Esophagus muscularis mucosa (tissue), 3 donors: Measurements from ENCODE around the gene MICAL3.

Source experiments
- CTCF ChIP-seq, 3 experiments: fragments of 200-600 bp in 2 of 3; fragments of 450-650 bp in 1 of 3; sonication (generic) in 2 of 3; IDR thresholded peaks; one replicate each; pipeline ENCODE4 v1.5.1; 2017 to 2019; ENCODE audit warnings: antibody characterized with exemption in 3 of 3, mild to moderate bottlenecking in 2 of 3, moderate library complexity in 1 of 3
- POLR2A ChIP-seq: fragments of 450-650 bp; IDR thresholded peaks from one replicate; pipeline ENCODE4 v1.6.1; 2017; ENCODE audit warnings: antibody characterized with exemption, moderate library complexity, mild to moderate bottlenecking, low read depth

- TF ChIP-seq POLR2A (no peak), CTCF (IDR thresholded peaks at IDR 0.05) (no peak)
These were observed 50.3 kb downstream of the MICAL3 start for GRCh38 chr22:17974087-17974486.
